Right lobe of liver (tissue), 4 donors: Measurements from ENCODE around the gene PPM1L.

Experiments used
- POLR2A ChIP-seq: fragments of 450-650 bp; IDR thresholded peaks from one replicate; pipeline ENCODE4 v1.6.1; 2017; ENCODE audit warnings: antibody characterized with exemption, mild to moderate bottlenecking
- TF ChIP-seq, protein P1 (sequence below), 4 donors: fragments of 200-600 bp in 3 of 4; fragments of 450-650 bp in 1 of 4; IDR thresholded peaks; one replicate each; pipeline versions ENCODE4 v1.5.1 to v1.8.0; 2016 to 2022; ENCODE audit warnings: antibody characterized with exemption in 4 of 4, mild to moderate bottlenecking in 2 of 4
- donor health status: DM: no; HTN: no; CAD: no.
- donor health status: DM: no; HTN: no; CAD: no.
- donor health status: DM: no; HTN: yes; CAD: no.

- no peak for TF ChIP-seq POLR2A
- TF ChIP-seq, protein P1, sequence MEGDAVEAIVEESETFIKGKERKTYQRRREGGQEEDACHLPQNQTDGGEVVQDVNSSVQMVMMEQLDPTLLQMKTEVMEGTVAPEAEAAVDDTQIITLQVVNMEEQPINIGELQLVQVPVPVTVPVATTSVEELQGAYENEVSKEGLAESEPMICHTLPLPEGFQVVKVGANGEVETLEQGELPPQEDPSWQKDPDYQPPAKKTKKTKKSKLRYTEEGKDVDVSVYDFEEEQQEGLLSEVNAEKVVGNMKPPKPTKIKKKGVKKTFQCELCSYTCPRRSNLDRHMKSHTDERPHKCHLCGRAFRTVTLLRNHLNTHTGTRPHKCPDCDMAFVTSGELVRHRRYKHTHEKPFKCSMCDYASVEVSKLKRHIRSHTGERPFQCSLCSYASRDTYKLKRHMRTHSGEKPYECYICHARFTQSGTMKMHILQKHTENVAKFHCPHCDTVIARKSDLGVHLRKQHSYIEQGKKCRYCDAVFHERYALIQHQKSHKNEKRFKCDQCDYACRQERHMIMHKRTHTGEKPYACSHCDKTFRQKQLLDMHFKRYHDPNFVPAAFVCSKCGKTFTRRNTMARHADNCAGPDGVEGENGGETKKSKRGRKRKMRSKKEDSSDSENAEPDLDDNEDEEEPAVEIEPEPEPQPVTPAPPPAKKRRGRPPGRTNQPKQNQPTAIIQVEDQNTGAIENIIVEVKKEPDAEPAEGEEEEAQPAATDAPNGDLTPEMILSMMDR (IDR thresholded peaks at IDR 0.05), result no peak
Measured at GRCh38 chr3:160924776-160925175, 168.7 kb downstream of the PPM1L start.
